HG02870 (cell line): ENCODE measurements around the gene TAF3.

Experiments
- ATAC-seq: cut with Tn5 transposase; IDR thresholded peaks from one replicate; pipeline ENCODE4 v1.9.1; 2021; ENCODE audit warnings: mild to moderate bottlenecking, moderate library complexity; ENCODE audit not compliant: unreplicated experiment

TAF3 gene

GRCh38 chr10:7872041-7872442, 53.7 kb downstream of the TAF3 start:
- no peak for ATAC-seq

DNA sequence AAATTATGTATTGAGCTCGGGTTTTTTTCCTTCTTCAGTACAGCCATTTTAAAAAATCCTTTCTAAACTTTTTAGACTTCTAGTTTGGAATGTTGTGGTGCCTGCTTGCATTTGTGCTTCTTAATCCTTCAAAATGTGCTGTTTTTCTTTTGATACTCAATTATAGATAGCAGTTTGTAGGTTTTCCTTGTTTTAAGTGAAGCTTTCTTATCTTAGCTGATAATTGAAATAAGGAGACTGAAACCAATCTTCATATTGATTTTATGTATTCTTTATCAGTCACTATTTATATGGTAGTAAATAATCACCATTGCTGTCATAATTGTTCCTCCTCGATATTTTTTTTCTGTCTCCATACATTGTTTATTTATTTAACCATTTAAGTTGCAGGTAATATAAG, 56.6 kb downstream of the TAF3 start:
- ATAC-seq: no peak

DNA sequence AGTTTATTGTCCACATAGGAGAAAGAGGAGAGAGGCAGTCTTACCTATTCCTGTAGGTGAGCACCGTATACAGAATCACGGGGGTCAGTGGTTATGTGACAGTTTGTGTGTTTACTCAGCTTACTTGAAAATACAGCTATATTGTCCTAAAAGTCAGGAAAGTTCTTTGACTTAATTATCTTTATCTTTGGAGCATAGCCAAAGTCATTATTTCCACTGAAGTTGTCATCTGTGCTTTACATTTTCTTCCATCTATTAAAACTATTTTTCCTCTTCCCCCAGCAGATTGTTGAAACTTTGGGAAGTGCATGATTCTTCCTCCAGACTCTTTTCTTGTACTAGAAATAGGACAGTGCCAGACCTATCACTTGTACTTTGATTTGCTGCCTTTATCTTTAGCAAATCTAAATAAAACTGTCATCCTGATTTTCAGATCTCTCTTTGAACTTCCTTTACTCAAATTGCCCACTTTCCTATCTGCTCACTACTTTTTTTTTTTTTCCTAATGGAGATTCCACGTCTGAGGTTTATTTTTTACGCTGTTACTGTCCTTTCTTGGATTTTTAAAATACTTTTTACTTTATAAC, 58.3 kb downstream of the TAF3 start:
- no peak for ATAC-seq

DNA sequence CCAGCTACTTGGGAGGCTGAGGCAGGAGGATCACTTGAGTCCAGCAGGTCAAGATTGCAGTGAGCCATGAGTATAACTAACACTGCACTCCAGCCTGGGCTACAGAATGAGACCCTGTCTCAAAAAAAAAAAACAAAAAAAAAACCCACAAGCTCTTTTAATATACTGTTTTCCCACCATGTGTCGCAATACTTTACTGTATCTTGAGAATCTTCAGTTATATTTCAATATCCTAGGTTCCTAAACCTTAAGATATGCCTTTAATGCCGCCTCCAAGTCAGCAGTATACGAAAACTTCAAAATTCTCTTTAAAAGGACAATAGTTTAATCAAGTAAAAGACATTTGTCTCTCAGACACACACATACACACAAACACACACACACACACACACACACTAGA, 62.8 kb downstream of the TAF3 start:
- no peak for ATAC-seq

DNA sequence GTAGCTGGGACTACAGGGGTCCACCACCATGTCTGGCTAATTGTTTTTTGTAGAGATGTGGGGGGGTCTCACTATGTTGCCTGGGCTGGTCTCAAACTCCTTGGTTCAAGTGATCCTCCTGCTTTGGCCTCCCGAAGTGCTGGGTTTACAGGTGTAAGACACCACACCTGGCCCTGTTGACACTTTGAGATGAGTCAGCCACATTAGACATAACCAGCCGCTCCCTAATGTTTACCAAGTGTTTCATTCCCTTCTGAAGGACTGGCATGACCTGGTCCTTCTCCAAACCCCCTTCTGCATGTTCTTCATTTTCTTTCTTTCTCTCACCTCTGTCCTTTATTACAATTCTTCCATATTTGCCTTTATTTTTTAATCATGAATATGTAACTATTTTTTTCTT, 67.8 kb downstream of the TAF3 start:
- no peak for ATAC-seq

DNA sequence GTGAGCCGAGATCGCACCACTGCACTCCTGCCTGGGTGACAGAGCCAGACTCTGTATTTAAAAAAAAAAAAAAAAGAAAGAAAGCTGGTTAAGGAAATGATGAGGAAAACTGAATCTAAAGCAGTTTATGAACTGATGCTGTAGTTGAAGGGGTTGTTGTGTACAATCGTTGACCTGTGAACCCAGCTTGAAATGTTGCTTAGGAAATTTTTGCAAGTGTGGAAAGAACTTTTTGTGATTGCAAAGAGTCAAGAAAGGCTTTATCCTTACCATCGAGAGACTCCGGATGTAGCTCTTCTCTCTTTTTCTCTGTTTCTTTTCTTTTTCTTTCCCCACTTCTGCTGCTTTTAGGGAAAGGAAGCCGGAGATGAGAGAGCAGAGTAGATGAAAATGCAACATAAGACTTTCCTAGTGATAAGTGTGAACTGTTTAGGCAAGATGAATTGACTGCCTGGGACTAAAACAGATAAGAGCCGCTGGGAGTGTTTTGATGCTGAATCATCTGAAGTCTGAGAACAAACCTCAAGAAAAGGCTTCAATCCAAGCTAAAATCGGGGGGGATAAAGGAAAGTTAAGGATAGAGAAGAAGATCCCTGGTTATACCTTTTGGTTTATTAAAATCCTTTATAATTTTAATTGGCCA, 69.0 kb downstream of the TAF3 start:
- no peak for ATAC-seq

DNA sequence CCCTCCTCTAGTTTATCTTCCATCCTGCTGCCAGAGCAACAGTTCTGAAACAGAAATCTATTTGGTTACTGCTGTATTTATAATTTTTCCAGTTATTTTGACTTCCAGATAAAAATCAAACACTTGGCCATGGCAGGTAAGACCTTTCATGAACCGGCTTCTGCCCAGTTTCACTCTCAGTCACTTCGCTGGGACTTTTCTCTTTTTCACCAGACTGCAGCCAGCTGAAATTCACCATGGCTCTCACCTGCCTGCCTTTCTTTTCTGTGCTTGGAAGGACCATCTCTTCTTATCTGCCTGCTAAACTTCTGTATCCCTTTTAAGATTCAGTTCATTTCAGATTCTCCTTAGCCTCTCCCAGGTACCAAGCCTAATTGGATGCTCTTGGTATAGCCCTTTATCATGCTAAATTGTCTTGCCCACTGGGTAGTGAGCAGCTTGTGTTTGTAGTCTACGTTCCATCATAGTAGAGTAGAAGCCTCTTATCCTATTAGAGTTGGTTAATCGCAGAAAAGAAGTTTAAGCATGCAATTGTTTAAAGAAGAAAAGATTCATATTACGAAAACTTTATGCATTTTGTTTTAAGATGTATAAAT, 71.7 kb downstream of the TAF3 start:
- ATAC-seq: no peak

- ATAC-seq: no peak
Observed at GRCh38 chr10:7890781-7891180, 72.5 kb downstream of the TAF3 start.

DNA sequence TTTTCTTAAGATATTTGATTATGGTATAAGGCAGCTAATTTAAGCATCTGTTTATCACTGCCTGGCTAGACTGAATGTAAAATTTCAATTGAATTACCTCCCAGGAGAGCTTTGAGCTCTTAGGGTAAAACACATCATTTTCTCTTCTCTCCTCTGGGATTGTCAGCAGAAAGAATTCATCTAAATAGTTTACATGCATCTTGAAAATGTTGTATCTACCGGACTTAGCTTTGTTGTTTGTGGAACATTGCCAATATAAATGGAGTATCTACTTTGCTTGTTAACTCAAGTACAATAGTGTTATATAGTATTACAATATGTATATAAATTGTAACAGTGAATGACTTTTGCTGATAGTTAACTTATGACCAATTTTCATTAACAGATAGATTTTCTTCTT, 73.3 kb downstream of the TAF3 start:
- ATAC-seq: no peak

GRCh38 chr10:7892146-7892545, 73.8 kb downstream of the TAF3 start:
- ATAC-seq: no peak

- no peak for ATAC-seq
Observed at GRCh38 chr10:7895699-7896090, 77.4 kb downstream of the TAF3 start.

- no peak for ATAC-seq
Observed at GRCh38 chr10:7896297-7896696, 78.0 kb downstream of the TAF3 start.

DNA sequence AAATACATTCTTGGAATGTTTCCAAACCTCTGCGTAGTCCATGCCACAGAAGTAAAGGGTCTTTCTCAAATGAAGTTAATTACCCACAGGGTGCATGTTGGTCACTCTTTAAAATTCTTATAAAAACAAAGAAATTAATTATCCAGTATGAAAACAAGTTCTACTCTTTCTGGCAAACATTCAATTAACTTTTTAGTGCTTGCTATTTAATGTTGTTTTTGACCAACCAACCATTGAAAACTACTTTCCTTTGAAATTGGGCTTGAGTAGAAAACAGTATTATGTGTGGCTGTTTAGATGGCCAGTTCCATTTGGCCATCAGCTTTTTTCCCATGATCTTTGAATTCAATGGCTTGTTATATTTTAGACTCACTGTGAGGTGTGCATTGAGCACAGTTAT, 83.0 kb downstream of the TAF3 start:
- ATAC-seq: no peak

DNA sequence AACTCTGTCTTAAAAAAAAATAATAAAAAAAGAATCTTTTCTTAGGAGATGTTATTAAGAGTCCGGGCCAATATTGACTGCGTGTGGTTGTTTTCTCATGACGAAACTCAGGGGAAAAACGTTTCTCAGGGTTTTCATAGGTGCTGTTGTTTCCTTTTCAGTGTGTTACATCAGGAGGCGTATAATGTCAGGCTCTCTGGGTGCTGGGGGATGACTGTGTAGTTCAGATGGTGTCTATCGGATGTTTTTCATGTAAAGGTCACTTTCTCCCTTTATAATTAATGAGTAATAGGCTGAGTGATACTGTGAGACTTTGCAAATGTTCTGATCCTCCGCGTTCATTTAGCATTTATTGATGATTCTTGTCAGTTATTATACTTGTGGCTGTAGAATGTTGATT, 84.1 kb downstream of the TAF3 start:
- ATAC-seq: no peak

- no peak for ATAC-seq
Observed at GRCh38 chr10:7903851-7904250, 85.5 kb downstream of the TAF3 start.

- ATAC-seq: no peak
Observed at GRCh38 chr10:7906128-7906527, 87.8 kb downstream of the TAF3 start.

GRCh38 chr10:7908541-7909210, 90.4 kb downstream of the TAF3 start:
- ATAC-seq: no peak

GRCh38 chr10:7913126-7913872, 95.0 kb downstream of the TAF3 start:
- ATAC-seq: no peak

DNA sequence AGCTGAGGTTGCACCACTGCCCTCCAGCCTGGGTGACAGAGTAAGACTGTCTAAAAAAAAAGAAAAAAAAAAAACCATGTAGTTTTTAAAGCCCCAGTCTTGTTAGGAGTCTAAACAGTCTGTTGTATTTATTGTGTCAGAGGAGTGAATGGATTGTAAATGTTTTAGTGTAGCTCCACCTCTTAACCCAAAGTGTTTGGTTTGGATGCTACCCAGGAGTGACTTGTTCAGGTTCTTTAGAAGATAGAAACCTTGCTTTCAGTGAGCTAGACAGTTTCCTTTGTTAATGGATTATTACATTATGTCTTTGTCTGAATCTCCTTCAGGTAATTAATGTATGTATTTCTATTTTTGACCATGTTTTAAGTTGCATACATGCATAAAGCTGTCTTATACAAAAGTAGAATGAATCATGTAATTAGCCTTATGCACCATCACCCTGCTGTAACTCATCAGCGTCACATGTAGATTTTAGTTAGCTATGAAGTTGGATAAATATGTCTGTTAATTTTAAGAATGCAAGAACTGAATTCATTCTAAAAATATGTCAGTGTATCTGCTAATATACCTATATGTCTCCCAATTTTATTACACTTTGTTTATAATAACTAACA, 97.7 kb downstream of the TAF3 start:
- no peak for ATAC-seq

DNA sequence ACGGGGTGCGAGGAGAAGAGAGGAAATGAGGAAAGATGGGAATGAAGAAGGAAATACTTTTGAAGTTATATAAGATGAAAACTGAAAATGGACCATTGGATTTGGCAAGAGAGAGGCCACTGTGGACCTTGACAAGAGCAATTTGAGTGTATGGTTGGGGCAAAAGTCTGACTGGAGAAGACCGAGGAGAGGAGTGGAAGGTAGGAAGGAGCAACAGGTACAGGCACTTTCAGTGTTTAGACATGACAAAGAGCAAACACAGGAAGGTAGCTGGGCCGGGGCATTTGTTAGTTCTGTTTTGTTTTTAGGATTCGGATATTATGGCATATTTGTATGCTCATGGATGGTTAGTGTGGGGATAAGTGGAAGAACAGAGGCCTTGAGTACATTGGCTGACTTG, 99.4 kb downstream of the TAF3 start:
- ATAC-seq: no peak

DNA sequence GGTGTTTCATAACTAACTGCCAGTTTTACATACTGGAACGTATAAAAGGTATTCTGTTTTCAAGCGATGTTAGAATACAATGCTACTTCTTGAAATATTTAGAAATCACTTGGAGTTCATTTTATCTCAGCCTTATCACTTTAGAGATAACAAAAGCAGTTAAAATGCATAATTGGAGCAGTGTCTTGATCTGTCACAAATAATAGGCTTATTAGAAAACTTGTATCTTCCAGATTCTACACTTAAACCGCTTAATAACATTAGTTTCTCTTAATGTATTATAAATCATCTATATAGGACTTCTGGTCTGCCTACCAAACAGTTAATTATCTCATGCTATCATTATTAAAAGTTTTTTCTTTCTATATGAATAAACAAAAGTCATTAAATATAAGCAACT, 104.4 kb downstream of the TAF3 start:
- no peak for ATAC-seq
